Breast epithelium (tissue), 3 donors: ENCODE measurements around the gene DUSP9.

Source experiments
- POLR2A ChIP-seq: fragments of 450-650 bp; IDR thresholded peaks from one replicate; pipeline ENCODE4 v1.6.1; 2016; ENCODE audit warnings: antibody characterized with exemption, mild to moderate bottlenecking, moderate library complexity
- POLR2AphosphoS5 ChIP-seq, 3 donors: sonication (generic); formaldehyde crosslinking; IDR thresholded peaks; one replicate each; pipeline ENCODE4 v1.6.1; 2017; ENCODE audit warnings: antibody characterized with exemption in 3 of 3
- TF ChIP-seq, protein P1 (sequence below), 3 donors: fragments of 450-650 bp; IDR thresholded peaks; one replicate each; pipeline ENCODE4 v1.5.1; 2016 to 2017; ENCODE audit warnings: antibody characterized with exemption in 3 of 3, mild to moderate bottlenecking in 3 of 3, moderate library complexity in 3 of 3

DNA sequence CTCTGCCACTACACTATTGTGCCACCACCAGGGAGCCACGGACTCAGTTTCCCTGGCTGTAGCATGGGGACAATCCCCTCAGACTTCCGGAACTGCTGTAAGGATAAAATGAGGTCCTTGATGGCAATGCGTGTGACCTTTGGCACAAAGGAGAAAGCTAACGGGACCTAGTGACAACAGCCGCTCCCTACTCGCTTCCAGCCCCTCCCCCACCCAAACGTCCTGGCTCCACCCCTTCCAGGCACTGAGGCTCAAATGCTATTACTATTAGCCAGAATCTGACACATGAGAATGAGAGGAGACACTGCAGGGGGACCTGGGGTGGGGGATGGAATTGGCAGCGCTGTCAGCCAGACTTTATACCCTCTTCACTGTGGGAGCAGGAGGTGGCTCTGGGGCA, 5.4 kb upstream of the DUSP9 start:
- TF ChIP-seq, protein P1, sequence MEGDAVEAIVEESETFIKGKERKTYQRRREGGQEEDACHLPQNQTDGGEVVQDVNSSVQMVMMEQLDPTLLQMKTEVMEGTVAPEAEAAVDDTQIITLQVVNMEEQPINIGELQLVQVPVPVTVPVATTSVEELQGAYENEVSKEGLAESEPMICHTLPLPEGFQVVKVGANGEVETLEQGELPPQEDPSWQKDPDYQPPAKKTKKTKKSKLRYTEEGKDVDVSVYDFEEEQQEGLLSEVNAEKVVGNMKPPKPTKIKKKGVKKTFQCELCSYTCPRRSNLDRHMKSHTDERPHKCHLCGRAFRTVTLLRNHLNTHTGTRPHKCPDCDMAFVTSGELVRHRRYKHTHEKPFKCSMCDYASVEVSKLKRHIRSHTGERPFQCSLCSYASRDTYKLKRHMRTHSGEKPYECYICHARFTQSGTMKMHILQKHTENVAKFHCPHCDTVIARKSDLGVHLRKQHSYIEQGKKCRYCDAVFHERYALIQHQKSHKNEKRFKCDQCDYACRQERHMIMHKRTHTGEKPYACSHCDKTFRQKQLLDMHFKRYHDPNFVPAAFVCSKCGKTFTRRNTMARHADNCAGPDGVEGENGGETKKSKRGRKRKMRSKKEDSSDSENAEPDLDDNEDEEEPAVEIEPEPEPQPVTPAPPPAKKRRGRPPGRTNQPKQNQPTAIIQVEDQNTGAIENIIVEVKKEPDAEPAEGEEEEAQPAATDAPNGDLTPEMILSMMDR (IDR thresholded peaks at IDR 0.05) = no peak
- TF ChIP-seq POLR2AphosphoS5 (IDR thresholded peaks at IDR 0.05) (no peak), POLR2A (no peak)
